Stomach (tissue), 9 donors: ENCODE measurements around the gene SNX19. TPM values are rescaled to one million over a fixed set of nuclear protein-coding genes. Genes with fewer than 3 reads are reported as not detected.

Experiments
- DNase-seq, 2 donors: peaks; one replicate each; pipeline versions ENCODE4 v3.0.0 to v3.0.0-alpha.2; 2013 to 2019
- H3K27ac ChIP-seq, 5 donors: fragments of 200-600 bp in 4 of 5; sonication (generic) in 4 of 5; one replicate each; pipeline ENCODE4 v1.5.1; 2013 to 2019; ENCODE audit warnings: mild to moderate bottlenecking in 1 of 5, moderate library complexity in 1 of 5
- H3K27me3 ChIP-seq, 3 donors: fragments of 200-600 bp; sonication (generic); one replicate each; pipeline ENCODE4 v1.5.1; 2017 to 2019; ENCODE audit warnings: mixed run types in 1 of 3
- H3K36me3 ChIP-seq, 4 donors: fragments of 200-600 bp; sonication (generic); 1 replicate in 3 of 4; 2 replicates in 1 of 4; pipeline ENCODE4 v1.5.1; 2016 to 2019
- H3K4me1 ChIP-seq, 4 donors: fragments of 200-600 bp; sonication (generic); one replicate each; pipeline ENCODE4 v1.5.1; 2016 to 2019
- H3K4me3 ChIP-seq, 4 donors: fragments of 200-600 bp; sonication (generic) in 3 of 4; one replicate each; pipeline ENCODE4 v1.5.1; 2016 to 2019; ENCODE audit warnings: mild to moderate bottlenecking in 1 of 4
- H3K9me3 ChIP-seq, 4 donors: fragments of 200-600 bp; sonication (generic); one replicate each; pipeline ENCODE4 v1.5.1; 2016 to 2019
- CTCF ChIP-seq, 7 experiments: fragments of 450-650 bp in 4 of 7; fragments of 200-600 bp in 3 of 7; sonication (generic) in 3 of 7; IDR thresholded peaks; one replicate each; pipeline ENCODE4 v1.5.1; 2016 to 2019; ENCODE audit warnings: antibody characterized with exemption in 7 of 7, control low read depth in 2 of 7, mild to moderate bottlenecking in 1 of 7
- EP300 ChIP-seq: sonication (generic); formaldehyde crosslinking; IDR thresholded peaks from one replicate; pipeline ENCODE4 v1.6.1; 2017; ENCODE audit warnings: antibody characterized with exemption
- POLR2A ChIP-seq, 4 donors: fragments of 450-650 bp; IDR thresholded peaks; one replicate each; pipeline ENCODE4 v1.6.1; 2016; ENCODE audit warnings: antibody characterized with exemption in 4 of 4, control low read depth in 2 of 4, mild to moderate bottlenecking in 1 of 4, moderate library complexity in 1 of 4
- POLR2AphosphoS5 ChIP-seq, 3 donors: sonication (generic); formaldehyde crosslinking; IDR thresholded peaks; one replicate each; pipeline ENCODE4 v1.6.1; 2016; ENCODE audit warnings: antibody characterized with exemption in 3 of 3
- WGBS, 5 donors: extraction: QIAGEN DNeasy Blood & Tissue Kit in 3 of 5; methylation state at CpG; one replicate each; pipeline versions ENCODE4 v1.1.5 to v1.1.7; 2013 to 2018; 5-methylcytosine and 5-hydroxymethylcytosine counted together
- intact Hi-C: fragments of 100-400 bp; cut with DNase I; formaldehyde crosslinking; loops from one replicate; pipeline ENCODE4 v1.15.1; 2023; ENCODE audit warnings: low total_unique reads
- polyA plus RNA-seq, 3 donors: library from polyadenylated mRNA; stranded (reverse); fragments of 200-250 nt; gene quantifications; one replicate each; pipeline ENCODE4 v1.2.3, GENCODE V29; 2013
- total RNA-seq, 5 donors: library from RNA; depleted of rRNA; stranded (reverse); fragments of >200 nt; gene quantifications; one replicate each; pipeline versions ENCODE4 v1.1.0 to v1.2.3, GENCODE V29; 2014 to 2016
- donor health status: healthy with polysubstance abuse.
- donor health status: Bipolar disorder and iron deficiency.
- donor health status: healthy.

SNX19 gene
- total and polyA plus RNA-seq, 8 donors = 8.7 to 173 (median 47.4) TPM

GRCh38 chr11:130902380-130902779 lies 13.9 kb downstream of the SNX19 start:
- peaks cover 10 to 31% (median 16%) of the 10 kb centered on the region in 4 donors for H3K4me1 ChIP-seq
- 75 to 91% (median 88%) methylated on average over 3 of the region's 3 CpGs for WGBS, 5 donors
- no peak for DNase-seq
- H3K4me3 ChIP-seq = no peak overlapping the region
- TF ChIP-seq POLR2AphosphoS5 (IDR thresholded peaks at IDR 0.05) (no peak), POLR2A (IDR thresholded peaks at IDR 0.05) (no peak), EP300 (no peak), CTCF (IDR thresholded peaks at IDR 0.05) (no peak)
- H3K9me3 ChIP-seq = no peaks in the 10 kb centered on the region
- intact Hi-C loops = no loop called here
- peaks cover 82 to 100% (median 98%) of the 10 kb centered on the region in 4 donors for H3K36me3 ChIP-seq
- H3K27me3 ChIP-seq = no peaks in the 10 kb centered on the region
- peak overlapping the region in 2 of 5 donors; percentile 1 to 92 for H3K27ac ChIP-seq

- peak overlapping the region in 4 of 5 donors; percentile 22 to 92 (median 76) for H3K27ac ChIP-seq
- H3K9me3 ChIP-seq = no peaks in the 10 kb centered on the region
- no peaks in the 10 kb centered on the region for H3K27me3 ChIP-seq
- TF ChIP-seq EP300 (no peak), POLR2AphosphoS5 (IDR thresholded peaks at IDR 0.05) (no peak), CTCF (IDR thresholded peaks at IDR 0.05) (no peak), POLR2A (IDR thresholded peaks at IDR 0.05) (no peak)
- peaks cover 16 to 54% (median 32%) of the 10 kb centered on the region in 4 donors for H3K4me1 ChIP-seq
- WGBS, 5 donors = 25 to 50% (median 31%) methylated on average over 4 of the region's 4 CpGs
- H3K36me3 ChIP-seq = peaks cover 57 to 98% (median 96%) of the 10 kb centered on the region in 4 donors
- intact Hi-C loops = no loop called here
- no peak overlapping the region for H3K4me3 ChIP-seq
- peak in 1 of 2 donors; percentile 56 for DNase-seq
Observed at GRCh38 chr11:130899106-130899505, 17.2 kb downstream of the SNX19 start.

- Histone ChIP-seq H3K4me1 (peaks cover 16 to 53% (median 36%) of the 10 kb centered on the region in 4 donors), H3K9me3 (no peaks in the 10 kb centered on the region), H3K36me3 (peaks cover 47 to 99% (median 96%) of the 10 kb centered on the region in 4 donors), H3K27ac (peak overlapping the region; percentile 54 to 92 (median 79)), H3K4me3 (peak overlapping the region in 1 of 4 donors; percentile 16), H3K27me3 (no peaks in the 10 kb centered on the region)
- intact Hi-C loops = no loop called here
- DNase-seq = peak; percentile 50 to 86
- WGBS, 5 donors = 38 to 65% (median 47%) methylated on average over 17 of the region's 17 CpGs
- TF ChIP-seq POLR2A (IDR thresholded peaks at IDR 0.05) (no peak), EP300 (peak; percentile 98), POLR2AphosphoS5 (IDR thresholded peaks at IDR 0.05) (peak; percentile 71 to 99 (median 90)), CTCF (IDR thresholded peaks at IDR 0.05) (no peak)
Observed at GRCh38 chr11:130897262-130898182, 18.8 kb downstream of the SNX19 start.

GRCh38 chr11:130894322-130895025 lies 21.8 kb downstream of the SNX19 start:
- WGBS, 5 donors = 15 to 23% (median 16%) methylated on average over 6 of the region's 6 CpGs
- peaks cover 16 to 63% (median 36%) of the 10 kb centered on the region in 4 donors for H3K4me1 ChIP-seq
- no peaks in the 10 kb centered on the region for H3K9me3 ChIP-seq
- H3K36me3 ChIP-seq = peaks cover 22 to 97% (median 93%) of the 10 kb centered on the region in 4 donors
- no peak overlapping the region for H3K4me3 ChIP-seq
- TF ChIP-seq POLR2AphosphoS5 (IDR thresholded peaks at IDR 0.05) = peak in 1 of 3 donors; percentile 39
- peak in 5 of 7 experiments; percentile 71 to 90 (median 85) for TF ChIP-seq CTCF (IDR thresholded peaks at IDR 0.05)
- TF ChIP-seq POLR2A (IDR thresholded peaks at IDR 0.05) = no peak
- no peak for TF ChIP-seq EP300
- no peaks in the 10 kb centered on the region for H3K27me3 ChIP-seq
- intact Hi-C loops = no loop called here
- peak overlapping the region in 3 of 5 donors; percentile 18 to 92 (median 82) for H3K27ac ChIP-seq
- peak; percentile 75 to 88 for DNase-seq
